ENCODE results near the gene ZBTB7A.

The ZBTB7A gene

DNA sequence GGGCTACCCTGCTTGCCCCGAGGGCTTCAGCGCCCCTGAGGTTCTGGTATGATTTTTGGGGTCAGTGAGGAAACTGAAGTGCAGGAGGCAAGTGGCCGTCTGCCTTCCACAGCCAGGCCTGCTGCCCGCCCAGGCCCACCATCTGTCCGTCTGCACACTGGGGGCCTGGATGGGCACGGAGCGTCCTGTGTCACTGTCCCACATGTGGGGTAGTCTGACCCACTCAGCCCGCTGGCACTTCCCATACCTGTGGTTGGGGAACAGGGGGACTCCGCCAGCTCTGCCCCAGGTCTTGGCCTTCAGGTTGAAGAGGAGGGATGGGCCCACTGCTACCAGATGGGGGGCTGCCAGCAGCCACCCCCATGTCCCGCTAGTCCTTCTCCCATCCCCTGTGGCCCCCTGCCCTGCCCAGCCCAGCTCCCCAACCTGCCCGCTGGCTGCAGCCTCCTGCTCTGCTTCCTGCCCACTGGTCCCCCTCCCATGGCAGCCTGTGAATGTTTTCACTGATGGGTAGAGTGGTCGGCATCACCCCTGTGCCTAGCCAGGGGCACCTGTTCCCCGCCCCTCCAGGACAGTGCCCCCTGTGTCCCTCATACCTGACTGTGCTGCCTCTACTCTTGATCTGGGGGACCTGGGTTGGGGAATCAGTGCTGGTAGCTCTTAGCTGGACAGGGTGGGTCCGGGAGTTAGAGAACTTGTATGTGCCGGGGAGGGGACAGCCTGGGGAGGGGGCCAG lies 49.6 kb downstream of the ZBTB7A start:
- ChIA-PET CTCF (interaction anchor here (0.6 kb wide), 1 partner anchor 141 kb away, joined by 3 read pairs; no protein-coding TSS in a partner anchor), POLR2A (interaction anchor here (0.7 kb wide), 1 partner anchor 76 kb away, joined by 6 read pairs; no protein-coding TSS in a partner anchor)
- H3K4me1 ChIP-seq (ENCODE audit: control insufficient read depth, insufficient read depth, low read length): no peaks in the 10 kb centered on the region
- no peak overlapping the region for H3K27ac ChIP-seq (ENCODE audit: extremely low read depth, low read depth, low read length)
- TF ChIP-seq ZNF677 (tag by site-specific recombination; IDR thresholded peaks at IDR 0.05) (no peak), ZNF133 (tag by site-specific recombination; IDR thresholded peaks at IDR 0.05) (no peak)
- TF ChIP-seq, protein P1, sequence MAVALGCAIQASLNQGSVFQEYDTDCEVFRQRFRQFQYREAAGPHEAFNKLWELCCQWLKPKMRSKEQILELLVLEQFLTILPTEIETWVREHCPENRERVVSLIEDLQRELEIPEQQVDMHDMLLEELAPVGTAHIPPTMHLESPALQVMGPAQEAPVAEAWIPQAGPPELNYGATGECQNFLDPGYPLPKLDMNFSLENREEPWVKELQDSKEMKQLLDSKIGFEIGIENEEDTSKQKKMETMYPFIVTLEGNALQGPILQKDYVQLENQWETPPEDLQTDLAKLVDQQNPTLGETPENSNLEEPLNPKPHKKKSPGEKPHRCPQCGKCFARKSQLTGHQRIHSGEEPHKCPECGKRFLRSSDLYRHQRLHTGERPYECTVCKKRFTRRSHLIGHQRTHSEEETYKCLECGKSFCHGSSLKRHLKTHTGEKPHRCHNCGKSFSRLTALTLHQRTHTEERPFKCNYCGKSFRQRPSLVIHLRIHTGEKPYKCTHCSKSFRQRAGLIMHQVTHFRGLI (tag by site-specific recombination; IDR thresholded peaks at IDR 0.05): no peak
- TF ChIP-seq, protein P2, sequence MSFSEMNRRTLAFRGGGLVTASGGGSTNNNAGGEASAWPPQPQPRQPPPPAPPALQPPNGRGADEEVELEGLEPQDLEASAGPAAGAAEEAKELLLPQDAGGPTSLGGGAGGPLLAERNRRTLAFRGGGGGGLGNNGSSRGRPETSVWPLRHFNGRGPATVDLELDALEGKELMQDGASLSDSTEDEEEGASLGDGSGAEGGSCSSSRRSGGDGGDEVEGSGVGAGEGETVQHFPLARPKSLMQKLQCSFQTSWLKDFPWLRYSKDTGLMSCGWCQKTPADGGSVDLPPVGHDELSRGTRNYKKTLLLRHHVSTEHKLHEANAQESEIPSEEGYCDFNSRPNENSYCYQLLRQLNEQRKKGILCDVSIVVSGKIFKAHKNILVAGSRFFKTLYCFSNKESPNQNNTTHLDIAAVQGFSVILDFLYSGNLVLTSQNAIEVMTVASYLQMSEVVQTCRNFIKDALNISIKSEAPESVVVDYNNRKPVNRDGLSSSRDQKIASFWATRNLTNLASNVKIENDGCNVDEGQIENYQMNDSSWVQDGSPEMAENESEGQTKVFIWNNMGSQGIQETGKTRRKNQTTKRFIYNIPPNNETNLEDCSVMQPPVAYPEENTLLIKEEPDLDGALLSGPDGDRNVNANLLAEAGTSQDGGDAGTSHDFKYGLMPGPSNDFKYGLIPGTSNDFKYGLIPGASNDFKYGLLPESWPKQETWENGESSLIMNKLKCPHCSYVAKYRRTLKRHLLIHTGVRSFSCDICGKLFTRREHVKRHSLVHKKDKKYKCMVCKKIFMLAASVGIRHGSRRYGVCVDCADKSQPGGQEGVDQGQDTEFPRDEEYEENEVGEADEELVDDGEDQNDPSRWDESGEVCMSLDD (tag by site-specific recombination; IDR thresholded peaks at IDR 0.05): no peak
- peaks cover 3 to 71% of the 10 kb centered on the region in 2 experiments; a peak in 2 of 3 replicates for H3K36me3 ChIP-seq (ENCODE audit: control insufficient read depth in 2 of 2, insufficient read depth in 1 of 2, low read length in 2 of 2)
- H3K4me3 ChIP-seq (ENCODE audit: low read depth, low read length): no peak overlapping the region
- no peaks in the 10 kb centered on the region for H3K9me3 ChIP-seq (ENCODE audit: control insufficient read depth, insufficient read depth, low read depth, low read length)

DNA sequence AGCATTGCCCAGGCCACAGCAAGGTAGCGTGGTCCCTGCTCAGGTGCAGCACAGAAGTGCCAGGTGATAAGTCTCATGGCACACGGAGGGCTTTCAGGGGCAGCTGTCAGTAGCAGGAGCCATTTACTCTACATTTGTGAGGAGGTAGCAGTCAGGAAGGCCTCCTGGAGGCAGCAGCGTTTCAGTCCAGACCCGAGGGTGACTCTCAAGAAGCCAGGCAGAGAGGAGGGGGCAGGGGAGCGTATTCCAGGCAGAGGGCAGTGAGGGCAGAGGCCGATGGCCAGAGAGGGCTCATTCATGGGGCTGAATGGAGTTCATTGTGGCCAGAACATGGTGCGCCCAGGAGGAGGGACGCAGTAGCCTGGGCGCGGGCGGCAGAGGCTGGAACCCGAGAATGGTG lies 50.2 kb downstream of the ZBTB7A start:
- CTCF ChIA-PET: interaction anchor here (0.6 to 0.7 kb wide), 2 partner anchors 16 to 142 kb away, joined by 3 read pairs; no protein-coding TSS in a partner anchor
- Histone ChIP-seq H3K27ac (ENCODE audit: extremely low read depth, low read depth, low read length) (no peak overlapping the region), H3K36me3 (ENCODE audit: control insufficient read depth in 2 of 2, insufficient read depth in 1 of 2, low read length in 2 of 2) (peaks cover 3 to 71% of the 10 kb centered on the region in 2 experiments; a peak in 2 of 3 replicates), H3K4me1 (ENCODE audit: control insufficient read depth, insufficient read depth, low read length) (no peaks in the 10 kb centered on the region), H3K4me3 (ENCODE audit: low read depth, low read length) (no peak overlapping the region), H3K9me3 (ENCODE audit: control insufficient read depth, insufficient read depth, low read depth, low read length) (no peaks in the 10 kb centered on the region)
- POLR2A ChIA-PET: no interaction called here
- TF ChIP-seq ZNF146 (tag by site-specific recombination; IDR thresholded peaks at IDR 0.05) (no peak), ZBTB1 (tag by site-specific recombination; IDR thresholded peaks at IDR 0.05) (no peak), ZFP3 (tag by site-specific recombination; IDR thresholded peaks at IDR 0.05; ENCODE audit: low read depth) (no peak), RBAK (tag by site-specific recombination; IDR thresholded peaks at IDR 0.05) (no peak), ZNF76 (tag by site-specific recombination; IDR thresholded peaks at IDR 0.05; ENCODE audit: borderline replicate concordance, low read depth) (no peak), IKZF3 (tag by site-specific recombination; IDR thresholded peaks at IDR 0.05) (no peak), ZNF585B (tag by site-specific recombination; IDR thresholded peaks at IDR 0.05) (no peak), ZNF2 (tag by site-specific recombination; IDR thresholded peaks at IDR 0.05) (no peak), ZNF114 (tag by site-specific recombination; IDR thresholded peaks at IDR 0.05) (no peak), SP7 (tag by site-specific recombination; IDR thresholded peaks at IDR 0.05) (no peak), ZNF350 (tag by site-specific recombination; IDR thresholded peaks at IDR 0.05) (no peak)
- TF ChIP-seq, protein P3, sequence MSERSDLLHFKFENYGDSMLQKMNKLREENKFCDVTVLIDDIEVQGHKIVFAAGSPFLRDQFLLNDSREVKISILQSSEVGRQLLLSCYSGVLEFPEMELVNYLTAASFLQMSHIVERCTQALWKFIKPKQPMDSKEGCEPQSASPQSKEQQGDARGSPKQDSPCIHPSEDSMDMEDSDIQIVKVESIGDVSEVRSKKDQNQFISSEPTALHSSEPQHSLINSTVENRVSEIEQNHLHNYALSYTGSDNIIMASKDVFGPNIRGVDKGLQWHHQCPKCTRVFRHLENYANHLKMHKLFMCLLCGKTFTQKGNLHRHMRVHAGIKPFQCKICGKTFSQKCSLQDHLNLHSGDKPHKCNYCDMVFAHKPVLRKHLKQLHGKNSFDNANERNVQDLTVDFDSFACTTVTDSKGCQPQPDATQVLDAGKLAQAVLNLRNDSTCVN (tag by site-specific recombination; optimal IDR thresholded peaks at IDR 0.05): no peak
- TF ChIP-seq, protein P4, sequence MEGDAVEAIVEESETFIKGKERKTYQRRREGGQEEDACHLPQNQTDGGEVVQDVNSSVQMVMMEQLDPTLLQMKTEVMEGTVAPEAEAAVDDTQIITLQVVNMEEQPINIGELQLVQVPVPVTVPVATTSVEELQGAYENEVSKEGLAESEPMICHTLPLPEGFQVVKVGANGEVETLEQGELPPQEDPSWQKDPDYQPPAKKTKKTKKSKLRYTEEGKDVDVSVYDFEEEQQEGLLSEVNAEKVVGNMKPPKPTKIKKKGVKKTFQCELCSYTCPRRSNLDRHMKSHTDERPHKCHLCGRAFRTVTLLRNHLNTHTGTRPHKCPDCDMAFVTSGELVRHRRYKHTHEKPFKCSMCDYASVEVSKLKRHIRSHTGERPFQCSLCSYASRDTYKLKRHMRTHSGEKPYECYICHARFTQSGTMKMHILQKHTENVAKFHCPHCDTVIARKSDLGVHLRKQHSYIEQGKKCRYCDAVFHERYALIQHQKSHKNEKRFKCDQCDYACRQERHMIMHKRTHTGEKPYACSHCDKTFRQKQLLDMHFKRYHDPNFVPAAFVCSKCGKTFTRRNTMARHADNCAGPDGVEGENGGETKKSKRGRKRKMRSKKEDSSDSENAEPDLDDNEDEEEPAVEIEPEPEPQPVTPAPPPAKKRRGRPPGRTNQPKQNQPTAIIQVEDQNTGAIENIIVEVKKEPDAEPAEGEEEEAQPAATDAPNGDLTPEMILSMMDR (tag by site-specific recombination; IDR thresholded peaks at IDR 0.05): no peak

Data from HEK293 (cell line).